WTC11 (cell line): ENCODE measurements around the gene GNAO1.

Source experiments
- AR ChIP-seq: fragments of 250-450 bp; sonication (Bioruptor Pico); IDR thresholded peaks from 2 replicates; pipeline ENCODE4 v1.9.0; 2021; ENCODE audit warnings: mild to moderate bottlenecking
- CTCF ChIP-seq: fragments of 200-600 bp; IDR thresholded peaks from 2 replicates; pipeline ENCODE4 v1.8.0; 2022; ENCODE audit warnings: antibody characterized with exemption
- E2F1 ChIP-seq: sonication (generic); formaldehyde crosslinking; IDR thresholded peaks from 2 replicates; pipeline ENCODE4 v1.8.0; 2022; ENCODE audit warnings: mild to moderate bottlenecking, missing genetic modification reagents
- ELF4 ChIP-seq: sonication (generic); formaldehyde crosslinking; IDR thresholded peaks from 2 replicates; pipeline ENCODE4 v1.8.1; 2022; ENCODE audit warnings: low read depth, mild to moderate bottlenecking, moderate library complexity, missing genetic modification reagents
- ERG ChIP-seq: fragments of 250-450 bp; sonication (Bioruptor Pico); IDR thresholded peaks from 2 replicates; pipeline ENCODE4 v1.8.0; 2021; ENCODE audit warnings: mild to moderate bottlenecking
- FOXP1 ChIP-seq: sonication (generic); formaldehyde crosslinking; IDR thresholded peaks from 2 replicates; pipeline ENCODE4 v1.8.0; 2022; ENCODE audit warnings: missing genetic modification reagents, mild to moderate bottlenecking, moderate library complexity, borderline replicate concordance
- GABPB1 ChIP-seq: sonication (generic); formaldehyde crosslinking; IDR thresholded peaks from 2 replicates; pipeline ENCODE4 v1.8.1; 2023; ENCODE audit warnings: mild to moderate bottlenecking, missing genetic modification reagents
- HMGXB4 ChIP-seq: sonication (generic); formaldehyde crosslinking; IDR thresholded peaks from 2 replicates; pipeline ENCODE4 v1.8.1; 2023; ENCODE audit warnings: mild to moderate bottlenecking, moderate library complexity, missing genetic modification reagents
- JUN ChIP-seq: sonication (generic); formaldehyde crosslinking; IDR thresholded peaks from 2 replicates; pipeline ENCODE4 v1.8.0; 2023; ENCODE audit warnings: mild to moderate bottlenecking, missing genetic modification reagents
- MLX ChIP-seq: sonication (generic); formaldehyde crosslinking; IDR thresholded peaks from 2 replicates; pipeline ENCODE4 v1.8.1; 2023; ENCODE audit warnings: mild to moderate bottlenecking, missing genetic modification reagents, moderate library complexity
- NFE2L1 ChIP-seq: sonication (generic); formaldehyde crosslinking; IDR thresholded peaks from 2 replicates; pipeline ENCODE4 v1.8.1; 2023; ENCODE audit warnings: missing genetic modification reagents
- ZBTB21 ChIP-seq: sonication (generic); formaldehyde crosslinking; IDR thresholded peaks from 2 replicates; pipeline ENCODE4 v1.8.1; 2023; ENCODE audit warnings: mild to moderate bottlenecking, missing genetic modification reagents, borderline replicate concordance
- ZNF232 ChIP-seq: sonication (generic); formaldehyde crosslinking; IDR thresholded peaks from 2 replicates; pipeline ENCODE4 v1.8.0; 2022; ENCODE audit warnings: mild to moderate bottlenecking, missing genetic modification reagents

- no peak for TF ChIP-seq CTCF
- no peak for TF ChIP-seq ZNF232
- no peak for TF ChIP-seq AR
- no peak for TF ChIP-seq JUN (CRISPR knock-in tag)
- TF ChIP-seq ELF4: no peak
- no peak for TF ChIP-seq FOXP1 (CRISPR knock-in tag)
- no peak for TF ChIP-seq ZBTB21 (CRISPR knock-in tag)
- TF ChIP-seq ERG (CRISPR knock-in tag): no peak
- no peak for TF ChIP-seq MLX (CRISPR knock-in tag)
- TF ChIP-seq NFE2L1 (CRISPR knock-in tag): no peak
- TF ChIP-seq GABPB1: no peak
- no peak for TF ChIP-seq HMGXB4 (CRISPR knock-in tag)
- no peak for TF ChIP-seq E2F1 (CRISPR knock-in tag)
Measured at GRCh38 chr16:56320056-56320455, 128.8 kb downstream of the GNAO1 start.
